Activated CD8-positive, alpha-beta memory T cell treated with anti-CD3 and anti-CD28 coated beads, Interleukin-2, amount 50 U/mL, for 24 hours (primary cell): Measurements from ENCODE around the gene IFT80.

Experiments
- DNase-seq: peaks from one replicate; pipeline ENCODE4 v3.0.0-alpha.2; 2020; ENCODE audit errors: extremely low read depth

Gene IFT80

DNA sequence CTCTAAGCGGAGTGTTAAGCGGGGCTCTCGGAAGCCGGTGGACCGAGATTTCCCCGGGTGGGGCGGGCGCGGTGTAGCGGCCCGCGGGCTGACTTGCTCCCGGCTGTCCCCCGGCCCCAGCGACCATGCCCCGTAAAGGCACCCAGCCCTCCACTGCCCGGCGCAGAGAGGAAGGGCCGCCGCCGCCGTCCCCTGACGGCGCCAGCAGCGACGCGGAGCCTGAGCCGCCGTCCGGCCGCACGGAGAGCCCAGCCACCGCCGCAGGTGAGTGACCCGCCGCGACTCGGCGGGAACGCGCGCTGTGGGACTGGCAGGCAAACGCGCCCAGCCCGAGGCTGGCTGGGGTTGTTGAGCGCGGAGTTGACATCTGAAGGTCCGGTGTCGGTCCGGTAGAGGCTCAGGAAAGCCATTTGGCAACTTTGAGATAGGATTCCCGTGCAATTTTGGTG lies 1.7 kb upstream of the IFT80 start:
- DNase-seq, result no peak

DNA sequence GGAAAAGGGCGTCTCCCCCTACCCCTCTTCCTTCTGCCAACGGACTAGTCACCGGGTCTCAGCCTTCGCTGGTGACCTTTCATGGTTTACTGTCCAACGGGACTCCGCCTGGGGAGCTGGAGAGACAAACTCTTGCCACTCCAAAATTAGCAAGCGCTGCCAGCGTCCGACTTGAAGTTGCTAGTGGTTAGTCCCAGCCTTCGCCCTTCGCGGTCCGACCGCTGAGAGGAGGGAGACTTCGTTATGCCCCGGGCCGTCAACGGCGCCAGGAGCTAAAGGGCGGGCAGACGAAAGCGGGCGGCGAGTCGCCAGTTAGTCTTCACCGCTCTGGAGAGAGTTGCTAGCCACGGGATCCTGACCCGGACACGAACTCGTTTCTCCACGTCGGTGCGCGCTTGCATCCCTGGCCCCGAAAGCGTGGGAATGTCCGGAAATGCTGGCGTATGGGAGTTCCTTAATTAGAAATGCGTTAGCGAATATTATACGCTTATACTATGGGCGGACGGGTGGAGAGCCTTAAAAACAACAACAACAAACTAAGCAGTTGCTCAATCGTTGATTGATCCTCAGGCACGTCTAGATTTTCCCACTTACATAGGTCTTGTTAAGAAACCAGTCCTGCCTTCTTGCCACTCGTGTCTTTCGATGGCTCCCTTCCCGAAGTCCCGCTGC lies 1.1 kb upstream of the IFT80 start:
- no peak for DNase-seq

DNA sequence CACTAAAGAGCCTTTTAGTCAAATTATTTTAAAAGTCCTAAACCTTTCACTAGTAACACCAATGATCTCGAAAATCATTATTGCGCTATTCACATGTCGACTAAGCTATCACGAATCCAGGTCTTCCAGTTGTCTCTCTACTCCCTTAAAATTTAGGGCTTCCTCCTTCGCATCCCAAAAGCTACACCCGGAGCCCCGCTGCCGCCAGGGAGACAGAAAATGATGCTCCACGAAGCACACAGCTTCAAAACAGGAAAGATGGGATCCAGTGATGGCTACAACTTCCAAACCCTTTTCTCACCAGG lies 253 bp downstream of the IFT80 start:
- no peak for DNase-seq

DNA sequence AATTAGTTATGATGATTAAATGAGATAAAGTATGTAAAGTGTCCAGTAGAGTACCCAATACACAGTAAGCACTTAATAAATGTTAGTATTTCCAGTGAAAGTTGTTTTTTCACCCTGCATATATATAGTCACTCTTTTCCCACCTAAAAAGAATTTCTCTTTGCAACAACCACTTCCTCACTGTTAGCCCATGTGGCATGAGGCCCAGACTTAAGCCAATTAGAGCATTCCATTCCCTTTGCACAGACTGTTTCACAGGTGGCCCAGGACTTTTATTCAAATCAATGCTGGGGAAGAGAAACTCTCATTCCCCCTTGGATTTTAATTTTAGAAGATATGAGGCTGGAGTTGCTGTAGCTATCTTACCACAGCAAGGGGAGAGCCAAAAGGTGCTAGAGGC lies 3.7 kb downstream of the IFT80 start:
- no peak for DNase-seq

DNA sequence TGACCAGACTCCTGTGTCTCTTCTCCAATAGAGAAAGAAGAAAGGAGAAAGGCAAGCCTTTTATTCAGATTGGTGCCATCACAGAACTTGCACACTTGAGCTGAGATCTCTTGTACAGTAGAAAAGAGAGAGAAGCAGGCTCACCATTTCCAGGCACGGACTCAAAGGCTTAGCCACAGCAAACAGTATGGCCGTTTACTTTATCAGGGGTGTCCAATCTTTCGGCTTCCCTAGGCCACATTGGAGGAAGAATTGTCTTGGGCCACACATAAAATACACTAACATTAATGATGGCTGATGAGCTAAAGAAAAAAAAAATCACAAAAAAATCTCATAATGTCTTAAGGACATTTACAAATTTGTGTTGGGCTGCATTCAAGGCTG lies 5.0 kb downstream of the IFT80 start:
- DNase-seq, result no peak

GRCh38 chr3:160393346-160394008 lies 5.5 kb downstream of the IFT80 start:
- no peak for DNase-seq

DNA sequence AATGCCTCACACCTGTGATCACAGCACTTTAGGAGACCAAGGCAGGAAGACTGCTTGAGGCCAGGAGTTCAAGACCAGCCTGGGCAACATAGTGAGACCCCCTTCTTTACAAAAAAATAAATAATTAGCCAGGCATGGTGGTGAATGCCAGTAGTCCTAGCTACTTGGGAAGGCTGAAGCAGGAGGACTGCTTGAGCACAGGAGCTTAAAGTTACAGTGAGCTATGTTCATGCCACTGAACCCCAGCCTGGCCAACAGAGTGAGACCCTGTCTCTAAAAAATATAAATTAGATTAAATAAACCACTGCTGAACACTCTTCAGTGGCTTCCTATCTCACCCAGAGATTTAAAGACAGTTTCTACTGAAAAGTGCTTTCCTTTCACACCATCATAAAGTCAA lies 6.2 kb downstream of the IFT80 start:
- no peak for DNase-seq

DNA sequence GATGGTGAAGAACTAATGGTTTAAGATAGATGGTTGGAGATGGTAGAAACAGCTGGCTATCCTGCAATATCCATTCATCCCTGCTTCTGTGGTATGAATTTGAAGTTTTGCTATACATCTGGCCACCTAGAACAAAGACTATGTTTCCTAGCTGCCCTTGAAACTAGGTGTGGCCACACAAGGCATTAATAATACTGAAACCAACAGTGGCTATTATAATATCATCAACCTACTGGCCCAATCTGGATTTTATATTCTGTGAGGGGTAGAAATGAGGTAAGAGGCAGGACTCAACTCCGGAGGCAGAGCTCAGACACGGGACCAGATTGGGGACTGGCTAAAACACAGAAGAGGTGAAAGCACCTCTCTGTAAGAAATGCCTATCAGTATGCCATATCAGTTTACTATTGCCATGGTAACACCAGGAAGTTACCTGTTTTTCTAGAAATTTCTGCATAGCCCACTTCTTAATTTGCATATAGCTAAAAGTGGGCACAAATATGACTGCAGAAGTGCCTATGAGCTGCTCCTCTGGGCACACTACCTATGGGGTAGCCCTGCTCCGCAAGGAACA lies 8.4 kb downstream of the IFT80 start:
- DNase-seq, result no peak

GRCh38 chr3:160384639-160385318 lies 14.2 kb downstream of the IFT80 start:
- DNase-seq, result no peak

DNA sequence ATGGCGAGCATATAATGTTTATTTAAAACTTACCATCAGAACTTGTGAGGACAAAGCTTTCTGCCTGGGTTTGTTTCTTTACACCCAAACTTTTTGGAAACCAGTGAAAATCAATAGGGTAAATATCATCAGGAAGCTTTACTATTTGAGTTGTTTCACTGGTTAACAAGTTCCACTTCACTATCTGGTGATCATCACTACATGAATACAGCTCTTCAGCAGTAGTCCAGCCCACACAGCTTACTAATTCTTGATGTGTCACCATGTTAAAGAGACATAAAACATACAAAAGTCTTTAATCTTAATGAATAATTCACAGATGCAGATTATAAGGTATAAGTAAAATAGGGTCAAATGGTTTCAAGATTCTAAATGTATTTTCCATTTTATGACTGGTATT lies 17.6 kb downstream of the IFT80 start:
- no peak for DNase-seq

DNA sequence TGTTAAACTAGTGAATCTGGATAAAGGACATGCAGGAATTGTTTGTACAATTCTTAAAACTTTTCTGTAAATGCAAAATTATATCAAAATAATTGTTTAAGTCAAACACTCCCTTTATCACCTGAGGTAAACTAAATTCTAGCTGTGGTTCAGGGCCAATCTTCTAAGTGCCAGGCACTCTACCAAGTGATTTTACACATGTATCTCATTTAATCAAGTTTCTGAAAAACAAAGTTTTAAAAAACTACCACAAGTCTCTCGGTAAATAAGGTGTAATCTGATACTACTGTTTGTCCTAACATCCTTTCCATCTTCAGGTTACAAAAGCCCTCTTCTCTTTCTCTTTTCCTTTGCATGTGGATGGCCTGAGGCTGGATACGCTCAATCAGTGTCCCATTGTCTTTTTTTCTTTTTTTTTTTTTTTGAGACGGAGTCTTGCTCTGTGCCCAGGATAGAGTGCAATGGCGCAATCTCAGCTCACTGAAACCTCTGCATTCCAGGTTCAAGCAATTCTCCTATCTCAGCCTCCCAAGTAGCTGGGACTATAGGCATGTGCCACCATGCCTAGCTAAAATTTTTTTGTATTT lies 19.3 kb downstream of the IFT80 start:
- DNase-seq, result no peak

DNA sequence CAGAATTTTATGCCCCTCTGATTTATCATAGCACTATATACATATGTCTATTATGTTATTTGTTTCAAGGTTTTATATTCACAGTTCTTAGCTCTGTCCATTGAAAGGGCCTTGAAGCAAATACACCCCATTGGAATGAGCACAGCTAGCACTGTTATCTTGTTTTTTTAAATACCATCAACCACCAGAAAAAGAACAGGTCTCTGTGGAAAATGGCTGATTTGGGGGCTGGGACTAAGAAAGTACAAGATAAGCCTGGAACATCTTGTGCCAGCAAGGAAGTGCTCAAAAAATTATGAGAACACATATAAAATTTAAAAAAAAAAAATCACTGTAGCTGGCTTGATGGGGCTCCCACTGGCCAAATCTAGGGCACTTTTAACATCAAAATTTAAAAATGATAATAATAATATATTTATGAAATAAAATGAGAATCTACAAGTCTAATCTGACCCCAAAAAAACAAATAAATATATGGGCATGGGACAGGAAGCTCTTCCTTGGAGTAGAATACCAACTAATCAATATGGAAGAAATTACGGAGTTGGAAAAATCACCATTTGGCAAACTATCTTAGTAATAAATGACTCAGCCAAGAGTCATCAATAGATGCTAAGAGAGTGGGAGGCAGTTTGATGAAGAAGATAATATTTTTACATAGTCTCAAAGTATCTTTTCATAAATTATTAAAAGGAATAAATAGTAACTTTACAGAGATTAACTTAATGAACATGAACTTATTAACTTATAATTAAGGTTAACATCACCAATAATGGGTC lies 20.5 kb downstream of the IFT80 start:
- DNase-seq, result no peak

DNA sequence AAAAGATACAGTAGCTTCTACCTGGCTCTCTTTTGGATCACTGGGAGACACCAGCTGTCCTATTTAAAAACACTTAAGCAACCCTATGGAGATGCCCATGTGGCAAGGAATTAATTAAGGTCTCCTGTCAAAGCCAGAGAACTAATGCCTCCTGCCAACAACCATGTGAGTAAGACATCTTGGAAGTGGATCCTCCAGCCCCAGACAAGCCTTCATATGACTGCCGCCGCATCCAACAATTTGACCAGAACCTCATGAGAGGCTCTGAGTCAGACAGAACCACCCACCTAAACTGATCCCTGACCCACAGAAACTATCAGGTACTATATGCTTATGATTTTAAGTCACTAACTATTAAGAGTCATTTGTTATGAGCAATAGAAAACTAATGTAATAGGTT lies 22.3 kb downstream of the IFT80 start:
- no peak for DNase-seq

- no peak for DNase-seq
These were observed 24.1 kb downstream of the IFT80 start for GRCh38 chr3:160374925-160375324.

- DNase-seq, result no peak
These were observed 24.6 kb downstream of the IFT80 start for GRCh38 chr3:160374472-160374871.

GRCh38 chr3:160373655-160374054 lies 25.4 kb downstream of the IFT80 start:
- no peak for DNase-seq

DNA sequence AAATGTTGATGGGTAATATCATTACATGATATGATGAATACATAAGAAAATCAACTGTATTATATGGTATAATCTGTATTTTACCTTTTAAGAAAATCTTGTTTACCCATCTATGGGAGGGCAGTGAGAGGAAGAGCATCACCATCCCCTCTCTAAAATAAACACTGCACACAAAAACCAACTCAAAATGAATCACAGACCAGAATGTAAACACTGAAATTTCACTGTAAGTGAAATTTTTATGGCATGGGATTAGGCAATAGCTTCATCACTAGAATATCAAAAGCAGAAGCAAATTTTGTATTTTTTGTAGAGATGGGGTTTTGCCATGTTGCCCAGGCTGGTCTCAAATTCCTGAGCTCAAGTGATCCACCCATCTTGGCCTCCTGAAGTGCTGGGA lies 26.2 kb downstream of the IFT80 start:
- DNase-seq, result no peak

GRCh38 chr3:160370987-160371857 lies 27.8 kb downstream of the IFT80 start:
- DNase-seq, result no peak

DNA sequence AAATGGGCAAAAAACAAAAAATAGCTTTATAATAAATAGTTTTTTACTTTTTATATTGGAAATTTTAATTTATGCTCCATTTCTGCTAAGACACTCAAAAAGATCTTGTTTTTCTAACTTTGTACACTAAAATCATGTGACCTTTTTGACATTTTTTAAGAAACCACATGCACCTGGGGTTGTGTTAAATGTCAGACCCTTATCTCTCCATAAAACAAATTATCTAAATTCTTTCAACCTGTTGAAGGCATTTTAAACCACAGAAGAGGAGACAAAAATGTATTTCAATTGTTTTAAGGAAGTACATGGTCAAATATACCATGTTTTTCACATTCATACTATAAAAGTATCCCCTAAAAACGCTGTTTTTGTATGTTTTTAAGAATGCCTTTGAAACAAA lies 29.2 kb downstream of the IFT80 start:
- no peak for DNase-seq

- DNase-seq, result no peak
These were observed 30.2 kb downstream of the IFT80 start for GRCh38 chr3:160368804-160369203.
